ENCODE measurements around the gene CNR2.

CNR2 gene

DNA sequence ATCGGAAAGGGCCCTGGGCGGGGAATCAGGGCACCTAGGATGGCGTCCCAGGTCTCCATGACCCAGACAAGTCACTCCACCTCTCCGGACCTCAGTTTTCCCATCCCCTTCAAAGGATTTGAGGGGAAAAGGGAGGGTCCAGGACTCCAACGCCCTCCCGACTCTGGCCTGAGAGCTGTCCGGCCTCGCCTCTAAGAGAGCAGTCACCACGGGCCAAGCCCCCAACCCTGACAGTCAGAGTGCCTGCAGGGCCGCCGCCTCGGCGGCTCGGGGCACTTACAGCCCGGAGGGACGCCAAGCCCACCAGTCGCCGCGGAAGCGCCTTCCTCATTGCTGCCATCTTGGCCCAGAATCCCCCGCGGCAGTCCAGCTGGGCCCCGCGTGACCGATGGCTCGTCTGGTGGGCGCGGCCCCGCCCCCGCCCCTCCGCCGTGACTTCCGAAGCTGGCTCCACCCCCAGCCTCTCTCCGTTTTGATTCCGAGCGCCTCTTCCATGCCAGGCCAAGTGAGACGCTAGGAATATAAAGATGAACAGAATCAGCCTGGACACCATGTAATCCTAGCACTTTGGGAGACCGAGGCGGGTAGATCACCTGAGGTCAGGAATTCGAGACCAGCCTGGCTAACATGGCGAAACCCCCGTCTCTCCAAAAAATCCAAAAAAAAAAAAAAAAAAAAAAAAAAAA lies 87.9 kb downstream of the CNR2 start, which contains the start of gene HMGCL:
Gene HMGCL (minus strand): TSS at position 354 of the 686 bp plus-strand sequence. CDS start 14 bp downstream, at position 340.
- TF ChIP-seq, protein P1, sequence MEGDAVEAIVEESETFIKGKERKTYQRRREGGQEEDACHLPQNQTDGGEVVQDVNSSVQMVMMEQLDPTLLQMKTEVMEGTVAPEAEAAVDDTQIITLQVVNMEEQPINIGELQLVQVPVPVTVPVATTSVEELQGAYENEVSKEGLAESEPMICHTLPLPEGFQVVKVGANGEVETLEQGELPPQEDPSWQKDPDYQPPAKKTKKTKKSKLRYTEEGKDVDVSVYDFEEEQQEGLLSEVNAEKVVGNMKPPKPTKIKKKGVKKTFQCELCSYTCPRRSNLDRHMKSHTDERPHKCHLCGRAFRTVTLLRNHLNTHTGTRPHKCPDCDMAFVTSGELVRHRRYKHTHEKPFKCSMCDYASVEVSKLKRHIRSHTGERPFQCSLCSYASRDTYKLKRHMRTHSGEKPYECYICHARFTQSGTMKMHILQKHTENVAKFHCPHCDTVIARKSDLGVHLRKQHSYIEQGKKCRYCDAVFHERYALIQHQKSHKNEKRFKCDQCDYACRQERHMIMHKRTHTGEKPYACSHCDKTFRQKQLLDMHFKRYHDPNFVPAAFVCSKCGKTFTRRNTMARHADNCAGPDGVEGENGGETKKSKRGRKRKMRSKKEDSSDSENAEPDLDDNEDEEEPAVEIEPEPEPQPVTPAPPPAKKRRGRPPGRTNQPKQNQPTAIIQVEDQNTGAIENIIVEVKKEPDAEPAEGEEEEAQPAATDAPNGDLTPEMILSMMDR (conservative IDR thresholded peaks at IDR 0.05; ENCODE audit: control insufficient read depth, insufficient read depth, low read depth, low read length): no peak
- DNase-seq (ENCODE audit: low read depth): peak; percentile 80
- H3K4me3 ChIP-seq (ENCODE audit: control insufficient read depth, low read depth, low read length): peak within 1 kb of the TSS; percentile 98

DNA sequence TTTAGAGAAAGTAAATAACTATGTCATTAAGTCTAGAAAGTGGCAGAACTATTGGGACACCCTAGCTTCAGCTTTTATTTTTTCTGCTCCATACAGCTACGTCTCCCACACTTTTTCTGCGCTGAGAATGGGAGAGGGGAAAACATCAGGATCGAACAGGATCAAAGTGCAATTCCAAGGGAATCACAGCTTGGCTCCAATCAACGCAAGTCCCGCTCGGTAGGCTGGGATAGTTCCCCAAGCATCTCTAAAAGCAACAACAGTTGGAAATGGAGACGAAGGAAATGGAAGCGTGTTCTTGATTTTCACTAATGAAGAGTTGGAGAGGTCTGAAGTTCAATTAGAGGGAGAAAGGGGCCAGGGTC lies 88.5 kb downstream of the CNR2 start:
- no peak for DNase-seq (ENCODE audit: low read depth)
- H3K4me3 ChIP-seq (ENCODE audit: control insufficient read depth, low read depth, low read length): peak overlapping the region; percentile 98
- TF ChIP-seq, protein P1 (conservative IDR thresholded peaks at IDR 0.05; ENCODE audit: control insufficient read depth, insufficient read depth, low read depth, low read length): no peak

DNA sequence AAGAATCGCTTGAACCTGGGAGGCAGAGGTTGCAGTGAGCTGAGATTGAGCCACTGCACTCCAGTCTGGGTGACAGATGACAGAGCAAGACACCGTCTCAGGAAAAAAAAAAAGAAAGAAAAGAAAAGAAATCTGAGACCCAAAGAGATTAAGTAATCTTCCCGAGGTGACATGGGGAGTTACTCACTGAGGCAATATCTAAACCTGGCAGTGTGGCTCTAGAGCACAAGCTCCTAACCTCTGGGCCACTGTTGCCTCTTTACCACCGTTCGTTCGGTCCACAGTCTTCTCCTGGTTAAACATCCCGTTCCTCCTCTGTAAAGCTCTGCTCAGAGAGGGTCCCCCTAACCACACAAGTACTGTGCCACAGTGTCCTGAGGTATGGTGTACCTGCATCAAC lies 89.4 kb downstream of the CNR2 start:
- DNase-seq (ENCODE audit: low read depth): no peak
- no peak overlapping the region for H3K4me3 ChIP-seq (ENCODE audit: control insufficient read depth, low read depth, low read length)
- TF ChIP-seq, protein P1 (conservative IDR thresholded peaks at IDR 0.05; ENCODE audit: control insufficient read depth, insufficient read depth, low read depth, low read length): no peak
